Measurements from ENCODE around the gene KRT37.

DNA sequence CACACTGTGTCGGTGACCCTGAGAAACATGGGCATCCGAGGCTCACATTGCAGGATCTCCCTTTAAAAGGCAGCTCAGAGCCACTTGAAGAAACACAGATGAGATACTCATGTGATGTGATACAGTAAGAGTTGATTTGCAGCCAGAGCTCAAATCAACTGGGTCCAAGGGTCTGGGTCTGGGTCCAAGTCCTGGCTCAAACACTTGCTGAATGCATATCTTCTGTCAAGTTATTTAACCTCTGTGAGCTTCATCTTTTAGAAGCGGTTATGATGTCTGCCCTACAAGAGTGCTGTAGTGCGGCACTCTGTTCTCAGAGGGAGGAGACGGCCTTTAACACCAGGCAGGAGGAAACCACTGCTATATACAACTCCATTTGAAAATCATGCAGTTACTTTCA, 10.0 kb upstream of the KRT37 start:
- no peak for TF ChIP-seq HDGF (IDR thresholded peaks at IDR 0.05; ENCODE audit: borderline replicate concordance)
- no peak for TF ChIP-seq NFRKB (IDR thresholded peaks at IDR 0.05)
- no peak for TF ChIP-seq ARNT (IDR thresholded peaks at IDR 0.05)
- no peak for TF ChIP-seq TARDBP (IDR thresholded peaks at IDR 0.05)
- no peak for TF ChIP-seq SUZ12 (IDR thresholded peaks at IDR 0.05)
- no peak for TF ChIP-seq CTBP1 (IDR thresholded peaks at IDR 0.05; ENCODE audit: borderline replicate concordance)
- TF ChIP-seq BHLHE40 (IDR thresholded peaks at IDR 0.05; ENCODE audit: borderline replicate concordance): no peak
- no peak for TF ChIP-seq SP1 (IDR thresholded peaks at IDR 0.05)
- no peak for TF ChIP-seq ELF4 (IDR thresholded peaks at IDR 0.05)
- no peak for TF ChIP-seq PKNOX1 (IDR thresholded peaks at IDR 0.05)
- TF ChIP-seq FOXK2 (IDR thresholded peaks at IDR 0.05): no peak
- no peak for TF ChIP-seq ZNF384 (IDR thresholded peaks at IDR 0.05)
- no peak for TF ChIP-seq FOXM1 (IDR thresholded peaks at IDR 0.05; ENCODE audit: borderline replicate concordance)
- TF ChIP-seq FOXA1 (IDR thresholded peaks at IDR 0.05): no peak
